WTC11 (cell line): Measurements from ENCODE around the gene PDSS2. TPM values are rescaled to one million over a fixed set of nuclear protein-coding genes. Genes with fewer than 3 reads are reported as not detected.

Experiments
- ATAC-seq: fragments of 200-7000 bp; cut with Tn5 transposase; 2 replicates; pipeline ENCODE4 v1.10.0; 2021; ENCODE audit warnings: mild to moderate bottlenecking, moderate library complexity
- CTCF ChIA-PET: fragments of 300-600 bp; sonication (Branson Sonifier 250); formaldehyde crosslinking; loops from one replicate; lab custom pipeline; 2021; ENCODE audit warnings: antibody characterized with exemption; lab: Charles Lee
- POLR2A ChIA-PET: fragments of 350-600 bp; sonication (Branson Sonifier 250); formaldehyde crosslinking; loops from one replicate; lab custom pipeline; 2021; ENCODE audit warnings: antibody characterized with exemption; lab: Charles Lee
- DNase-seq: peaks from one replicate; pipeline ENCODE4 v3.0.0; 2021; ENCODE audit warnings: low spot score
- H3K27ac Mint-ChIP-seq: 2 replicates; pipeline ENCODE4 v1.8.0; 2021; ENCODE audit warnings: mixed read lengths
- H3K27me3 Mint-ChIP-seq: 2 replicates; pipeline ENCODE4 v1.8.0; 2021; ENCODE audit warnings: low read depth, mild to moderate bottlenecking, moderate library complexity, mixed read lengths
- H3K36me3 Mint-ChIP-seq: 2 replicates; pipeline ENCODE4 v1.8.0; 2021; ENCODE audit warnings: mixed read lengths
- H3K4me1 Mint-ChIP-seq: 2 replicates; pipeline ENCODE4 v1.8.0; 2022; ENCODE audit warnings: mixed read lengths
- H3K4me3 Mint-ChIP-seq: 2 replicates; pipeline ENCODE4 v1.8.0; 2021; ENCODE audit warnings: mild to moderate bottlenecking, moderate library complexity, mixed read lengths
- H3K9me3 Mint-ChIP-seq: 2 replicates; pipeline ENCODE4 v1.8.0; 2021; ENCODE audit warnings: mixed read lengths
- AFF4 ChIP-seq: sonication (generic); formaldehyde crosslinking; IDR thresholded peaks from 2 replicates; pipeline ENCODE4 v1.8.1; 2023; ENCODE audit warnings: mild to moderate bottlenecking, missing genetic modification reagents, borderline replicate concordance
- CBFB ChIP-seq: sonication (generic); formaldehyde crosslinking; IDR thresholded peaks from 2 replicates; pipeline ENCODE4 v1.8.1; 2022; ENCODE audit warnings: mild to moderate bottlenecking, low read depth, missing genetic modification reagents
- ELF4 ChIP-seq: sonication (generic); formaldehyde crosslinking; IDR thresholded peaks from 2 replicates; pipeline ENCODE4 v1.8.1; 2022; ENCODE audit warnings: low read depth, mild to moderate bottlenecking, moderate library complexity, missing genetic modification reagents
- ETV6 ChIP-seq: sonication (generic); formaldehyde crosslinking; IDR thresholded peaks from 2 replicates; pipeline ENCODE4 v1.8.1; 2022; ENCODE audit warnings: mild to moderate bottlenecking, missing genetic modification reagents
- FOXP4 ChIP-seq: sonication (generic); formaldehyde crosslinking; IDR thresholded peaks from 2 replicates; pipeline ENCODE4 v1.8.0; 2022; ENCODE audit warnings: mild to moderate bottlenecking, missing genetic modification reagents
- MXD4 ChIP-seq: fragments of 250-450 bp; sonication (Bioruptor Pico); IDR thresholded peaks from 2 replicates; pipeline ENCODE4 v1.8.0; 2021; ENCODE audit warnings: mild to moderate bottlenecking, moderate library complexity, borderline replicate concordance
- NFATC4 ChIP-seq: fragments of 250-450 bp; sonication (Bioruptor Pico); IDR thresholded peaks from 2 replicates; pipeline ENCODE4 v1.9.0; 2021; ENCODE audit warnings: mild to moderate bottlenecking
- NFYB ChIP-seq: sonication (generic); formaldehyde crosslinking; conservative IDR thresholded peaks from 2 replicates; pipeline ENCODE4 v1.8.0; 2022; ENCODE audit warnings: low read depth, missing genetic modification reagents
- NR1H2 ChIP-seq: sonication (generic); formaldehyde crosslinking; IDR thresholded peaks from 2 replicates; pipeline ENCODE4 v1.9.0; 2021; ENCODE audit warnings: mild to moderate bottlenecking, moderate library complexity, missing genetic modification reagents
- RELA ChIP-seq: sonication (generic); formaldehyde crosslinking; IDR thresholded peaks from 2 replicates; pipeline ENCODE4 v1.8.1; 2022; ENCODE audit warnings: missing genetic modification reagents, mild to moderate bottlenecking, borderline replicate concordance
- RORB ChIP-seq: fragments of 250-450 bp; sonication (Bioruptor Pico); IDR thresholded peaks from 2 replicates; pipeline ENCODE4 v1.9.0; 2021; ENCODE audit warnings: mild to moderate bottlenecking
- SMAD3 ChIP-seq: sonication (generic); formaldehyde crosslinking; IDR thresholded peaks from 2 replicates; pipeline ENCODE4 v1.8.0; 2022; ENCODE audit warnings: missing genetic modification reagents, mild to moderate bottlenecking, borderline replicate concordance
- USF2 ChIP-seq: sonication (generic); formaldehyde crosslinking; IDR thresholded peaks from 2 replicates; pipeline ENCODE4 v1.8.1; 2023; ENCODE audit warnings: mild to moderate bottlenecking, missing genetic modification reagents, moderate library complexity
- ZNF281 ChIP-seq: sonication (generic); formaldehyde crosslinking; IDR thresholded peaks from 2 replicates; pipeline ENCODE4 v1.8.0; 2023; ENCODE audit warnings: mild to moderate bottlenecking, missing genetic modification reagents
- total RNA-seq: library from RNA; stranded (reverse); gene quantifications from 3 replicates; pipeline ENCODE4 v1.2.3, GENCODE V29; 2021
- TF ChIP-seq, protein P1 (sequence below): sonication (generic); formaldehyde crosslinking; conservative IDR thresholded peaks from 2 replicates; pipeline ENCODE4 v1.8.1; 2023; ENCODE audit warnings: mild to moderate bottlenecking, low read depth, missing genetic modification reagents, moderate library complexity
- TF ChIP-seq, protein P2 (sequence below): sonication (generic); formaldehyde crosslinking; IDR thresholded peaks from 2 replicates; pipeline ENCODE4 v1.8.0; 2022; ENCODE audit warnings: mild to moderate bottlenecking, missing genetic modification reagents

Gene PDSS2
- total RNA-seq, 1 experiment from 2014 or later, result 18.3 TPM

- no peak for TF ChIP-seq FOXP4 (CRISPR knock-in tag)
These were observed 329.9 kb downstream of the PDSS2 start (continued) for GRCh38 chr6:107129370-107129925.

DNA sequence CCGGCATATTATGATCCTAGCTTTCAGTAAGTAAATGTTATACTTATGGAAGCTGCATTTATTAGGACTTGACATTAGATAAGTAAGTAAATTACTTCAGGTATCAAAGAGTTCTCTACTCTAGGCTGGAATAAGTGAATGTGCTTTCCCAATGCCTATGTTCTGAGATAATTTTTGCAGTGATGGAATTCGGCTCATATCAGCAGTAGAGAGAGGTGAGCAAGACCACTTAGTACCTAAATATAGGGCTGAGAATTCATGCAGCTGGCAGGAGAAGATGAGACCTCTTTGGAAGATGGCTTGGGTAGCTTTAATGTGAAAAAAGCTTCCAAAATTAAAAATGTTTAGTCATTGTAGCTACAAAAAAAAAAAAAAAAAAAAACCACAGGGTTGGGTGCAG, 330.8 kb downstream of the PDSS2 start:
- DNase-seq, result no peak
- no peak for TF ChIP-seq ZNF281 (CRISPR knock-in tag)
- no peak for TF ChIP-seq NFATC4 (CRISPR knock-in tag)
- TF ChIP-seq, protein P1, sequence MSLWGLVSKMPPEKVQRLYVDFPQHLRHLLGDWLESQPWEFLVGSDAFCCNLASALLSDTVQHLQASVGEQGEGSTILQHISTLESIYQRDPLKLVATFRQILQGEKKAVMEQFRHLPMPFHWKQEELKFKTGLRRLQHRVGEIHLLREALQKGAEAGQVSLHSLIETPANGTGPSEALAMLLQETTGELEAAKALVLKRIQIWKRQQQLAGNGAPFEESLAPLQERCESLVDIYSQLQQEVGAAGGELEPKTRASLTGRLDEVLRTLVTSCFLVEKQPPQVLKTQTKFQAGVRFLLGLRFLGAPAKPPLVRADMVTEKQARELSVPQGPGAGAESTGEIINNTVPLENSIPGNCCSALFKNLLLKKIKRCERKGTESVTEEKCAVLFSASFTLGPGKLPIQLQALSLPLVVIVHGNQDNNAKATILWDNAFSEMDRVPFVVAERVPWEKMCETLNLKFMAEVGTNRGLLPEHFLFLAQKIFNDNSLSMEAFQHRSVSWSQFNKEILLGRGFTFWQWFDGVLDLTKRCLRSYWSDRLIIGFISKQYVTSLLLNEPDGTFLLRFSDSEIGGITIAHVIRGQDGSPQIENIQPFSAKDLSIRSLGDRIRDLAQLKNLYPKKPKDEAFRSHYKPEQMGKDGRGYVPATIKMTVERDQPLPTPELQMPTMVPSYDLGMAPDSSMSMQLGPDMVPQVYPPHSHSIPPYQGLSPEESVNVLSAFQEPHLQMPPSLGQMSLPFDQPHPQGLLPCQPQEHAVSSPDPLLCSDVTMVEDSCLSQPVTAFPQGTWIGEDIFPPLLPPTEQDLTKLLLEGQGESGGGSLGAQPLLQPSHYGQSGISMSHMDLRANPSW, result no peak
- TF ChIP-seq AFF4 (CRISPR knock-in tag), result no peak
- TF ChIP-seq SMAD3, result no peak
- TF ChIP-seq CBFB (CRISPR knock-in tag), result no peak
- TF ChIP-seq NFYB (CRISPR knock-in tag), result no peak
- TF ChIP-seq RELA, result no peak
- TF ChIP-seq, protein P2, sequence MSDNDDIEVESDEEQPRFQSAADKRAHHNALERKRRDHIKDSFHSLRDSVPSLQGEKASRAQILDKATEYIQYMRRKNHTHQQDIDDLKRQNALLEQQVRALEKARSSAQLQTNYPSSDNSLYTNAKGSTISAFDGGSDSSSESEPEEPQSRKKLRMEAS (CRISPR knock-in tag), result no peak
- no peak for TF ChIP-seq RORB
- TF ChIP-seq NR1H2 (CRISPR knock-in tag), result no peak
- no peak for TF ChIP-seq USF2 (CRISPR knock-in tag)
- no peak for TF ChIP-seq ETV6 (CRISPR knock-in tag)
- no peak for TF ChIP-seq ELF4 (CRISPR knock-in tag)
- no peak for TF ChIP-seq MXD4 (CRISPR knock-in tag)
- H3K27ac Mint-ChIP-seq, result no peak overlapping the region
- H3K4me3 Mint-ChIP-seq, result no peak overlapping the region
- H3K27me3 Mint-ChIP-seq, result no peaks in the 10 kb centered on the region
- no peaks in the 10 kb centered on the region for H3K36me3 Mint-ChIP-seq
- H3K9me3 Mint-ChIP-seq, result no peaks in the 10 kb centered on the region
- no peak for ATAC-seq
- ChIA-PET POLR2A (no interaction called here), CTCF (interaction anchor here (0.6 to 2.0 kb wide), 4 partner anchors 15 to 101 kb away, joined by 3 to 7 read pairs (median 4); partner anchors contain the start of gene MTRES1)
- H3K4me1 Mint-ChIP-seq, result peaks cover 51% of the 10 kb centered on the region
